ENCODE data around the gene ADGRD1. TPM values are rescaled to one million over a fixed set of nuclear protein-coding genes. Genes with fewer than 3 reads are reported as not detected.
A peak's percentile ranks its signal among the peaks of the same experiment; 100 is the strongest.
"Not testable (repeated sequence)": the region's sequence is repeated elsewhere in the genome, so short reads cannot be mapped to it uniquely, and the experiment has no call there.

Gene ADGRD1
- total RNA-seq, 1 donor from 2014 or later, result 108 TPM

- Histone ChIP-seq H3K4me3 (peak overlapping the region; percentile 27), H3K36me3 (no peaks in the 10 kb centered on the region), H3K9me3 (no peaks in the 10 kb centered on the region), H3K27ac (peak overlapping the region; percentile 62), H3K4me1 (peaks cover 14% of the 10 kb centered on the region), H3K27me3 (ENCODE audit: low read depth) (no peaks in the 10 kb centered on the region)
- peak; percentile 93 to 94 for ATAC-seq
- TF ChIP-seq CTCF (IDR thresholded peaks at IDR 0.05), result no peak
- intact Hi-C loops (cut with DNase I), result no loop called here
- peak; percentile 91 for DNase-seq
Measured at GRCh38 chr12:130933269-130933995, 20.3 kb upstream of the ADGRD1 start.

- ATAC-seq (no peak), DNase-seq (no peak)
- Histone ChIP-seq H3K4me3 (no peak overlapping the region), H3K9me3 (no peaks in the 10 kb centered on the region), H3K4me1 (peaks cover 14% of the 10 kb centered on the region), H3K27me3 (ENCODE audit: low read depth) (no peaks in the 10 kb centered on the region), H3K36me3 (no peaks in the 10 kb centered on the region), H3K27ac (no peak overlapping the region)
- TF ChIP-seq CTCF (IDR thresholded peaks at IDR 0.05), result no peak
- intact Hi-C loops (cut with DNase I), result no loop called here
Measured at GRCh38 chr12:130934753-130935152, 19.0 kb upstream of the ADGRD1 start.

- intact Hi-C loops (cut with DNase I), result no loop called here
- ATAC-seq (no peak), DNase-seq (no peak)
- Histone ChIP-seq H3K27ac (no peak overlapping the region), H3K4me3 (no peak overlapping the region), H3K4me1 (peaks cover 14% of the 10 kb centered on the region), H3K36me3 (no peaks in the 10 kb centered on the region), H3K27me3 (ENCODE audit: low read depth) (no peaks in the 10 kb centered on the region), H3K9me3 (no peaks in the 10 kb centered on the region)
- no peak for TF ChIP-seq CTCF (IDR thresholded peaks at IDR 0.05)
Measured at GRCh38 chr12:130936561-130936960, 17.1 kb upstream of the ADGRD1 start.

- Histone ChIP-seq H3K36me3 (no peaks in the 10 kb centered on the region), H3K27ac (no peak overlapping the region), H3K4me1 (peaks cover 10% of the 10 kb centered on the region), H3K27me3 (ENCODE audit: low read depth) (no peaks in the 10 kb centered on the region), H3K9me3 (no peaks in the 10 kb centered on the region), H3K4me3 (no peak overlapping the region)
- intact Hi-C loops (cut with DNase I), result no loop called here
- DNase-seq (no peak), ATAC-seq (no peak)
- TF ChIP-seq CTCF (IDR thresholded peaks at IDR 0.05), result no peak
Measured at GRCh38 chr12:130937063-130937462, 16.6 kb upstream of the ADGRD1 start.

GRCh38 chr12:130937546-130937945 is 16.2 kb upstream of the ADGRD1 start:
- H3K27me3 ChIP-seq (ENCODE audit: low read depth); DNase-seq; H3K4me1 ChIP-seq; H3K9me3 ChIP-seq; H3K36me3 ChIP-seq; ATAC-seq; H3K4me3 ChIP-seq; intact Hi-C loops (cut with DNase I); H3K27ac ChIP-seq: not testable (repeated sequence)

GRCh38 chr12:130938186-130938585 is 15.5 kb upstream of the ADGRD1 start:
- Histone ChIP-seq H3K27me3 (ENCODE audit: low read depth) (no peaks in the 10 kb centered on the region), H3K4me3 (no peak overlapping the region), H3K9me3 (no peaks in the 10 kb centered on the region), H3K4me1 (no peaks in the 10 kb centered on the region), H3K27ac (no peak overlapping the region), H3K36me3 (no peaks in the 10 kb centered on the region)
- intact Hi-C loops (cut with DNase I), result no loop called here
- TF ChIP-seq CTCF (IDR thresholded peaks at IDR 0.05), result no peak
- ATAC-seq (no peak), DNase-seq (no peak)

All from lower lobe of right lung (tissue), 2 donors.